GM19463 (cell line): Measurements from ENCODE around the gene SVOP.

ENCODE experiments used
- ATAC-seq: cut with Tn5 transposase; IDR thresholded peaks from one replicate; pipeline ENCODE4 v1.9.1; 2021; ENCODE audit warnings: mild to moderate bottlenecking, moderate library complexity; ENCODE audit not compliant: unreplicated experiment

Gene SVOP

GRCh38 chr12:108858311-108859074 lies 162.4 kb downstream of the SVOP start:
- ATAC-seq = no peak
